Dedifferentiated amniotic fluid mesenchymal stem cell (primary cell): ENCODE measurements around the gene CCNI.
"Not testable (repeated sequence)": the region's sequence is repeated elsewhere in the genome, so short reads cannot be mapped to it uniquely, and the experiment has no call there.

ENCODE experiments used
- DNase-seq: peaks from one replicate; pipeline ENCODE4 v3.0.0-alpha.2; 2016; ENCODE audit errors: extremely low spot score

Gene CCNI

DNA sequence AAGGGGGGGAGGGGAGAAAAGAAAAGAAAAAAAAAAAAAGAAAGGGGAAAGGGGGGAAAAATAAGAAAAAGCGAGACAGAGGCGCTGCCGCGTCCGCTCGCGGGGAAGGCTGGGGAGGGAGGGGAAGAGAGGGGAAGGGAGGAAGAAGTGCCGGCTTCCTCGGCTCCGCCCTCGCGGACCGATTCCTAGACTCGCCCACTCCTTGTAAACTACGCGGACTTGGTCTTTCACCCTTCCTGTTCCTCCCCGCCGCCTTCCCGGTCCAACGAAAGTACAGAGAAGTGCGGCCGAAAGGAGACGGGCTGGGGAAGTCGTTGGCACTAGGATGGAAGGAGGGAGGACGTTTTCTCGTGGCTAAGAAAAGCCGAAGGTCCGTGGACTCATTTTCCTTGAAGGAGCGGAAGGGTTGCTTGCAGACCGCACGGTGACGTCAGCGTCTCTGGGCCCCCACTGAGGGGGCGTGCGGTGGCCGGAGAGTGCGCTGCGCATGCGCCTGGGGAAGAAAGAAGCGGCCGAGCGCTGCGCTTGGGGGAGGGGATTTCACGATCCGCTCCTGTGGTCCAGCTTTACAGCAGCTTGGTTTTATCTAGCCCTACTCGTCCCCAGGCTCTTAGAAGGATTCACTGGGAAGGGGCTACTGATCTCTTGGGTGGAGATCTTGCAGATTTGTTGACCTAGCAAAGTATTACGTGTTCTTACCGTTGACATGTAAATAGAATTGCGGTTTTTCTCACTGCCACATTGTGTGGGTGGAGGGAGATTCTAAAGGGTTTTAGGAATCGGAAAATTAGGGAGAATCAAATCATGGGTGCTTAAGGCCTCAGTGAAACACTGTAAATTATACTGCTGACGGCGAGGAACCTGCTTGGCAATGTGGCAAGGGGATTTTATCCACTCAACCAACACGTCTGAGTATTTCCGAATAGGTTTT is at the start of gene CCNI:
Gene CCNI, minus strand, starts transcription at position 121 of the 931 bp plus-strand sequence. CDS start 9,627 bp downstream, outside the sequence.
- peak; percentile 92 for DNase-seq

GRCh38 chr4:77124576-77124975 is 48.8 kb upstream of the CCNI start:
- no peak for DNase-seq

DNA sequence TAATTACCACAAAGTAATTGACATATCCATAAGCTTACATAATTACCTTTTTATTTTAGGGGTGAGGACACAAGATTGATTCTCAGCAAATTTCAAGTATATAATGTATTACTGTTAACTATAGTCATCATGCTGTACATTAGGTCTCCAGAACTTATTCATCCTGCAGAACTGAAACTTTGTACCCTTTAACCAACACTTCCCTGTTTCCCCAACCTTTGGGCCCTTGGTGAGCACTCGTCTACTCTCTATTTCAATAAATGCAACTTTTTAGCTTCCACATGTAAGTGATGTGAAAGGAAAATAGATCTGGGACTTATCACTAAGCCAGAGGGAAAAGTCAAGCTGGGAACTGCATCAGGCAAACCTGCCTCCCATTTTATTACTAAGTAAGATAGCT is 47.6 kb upstream of the CCNI start:
- no peak for DNase-seq

DNA sequence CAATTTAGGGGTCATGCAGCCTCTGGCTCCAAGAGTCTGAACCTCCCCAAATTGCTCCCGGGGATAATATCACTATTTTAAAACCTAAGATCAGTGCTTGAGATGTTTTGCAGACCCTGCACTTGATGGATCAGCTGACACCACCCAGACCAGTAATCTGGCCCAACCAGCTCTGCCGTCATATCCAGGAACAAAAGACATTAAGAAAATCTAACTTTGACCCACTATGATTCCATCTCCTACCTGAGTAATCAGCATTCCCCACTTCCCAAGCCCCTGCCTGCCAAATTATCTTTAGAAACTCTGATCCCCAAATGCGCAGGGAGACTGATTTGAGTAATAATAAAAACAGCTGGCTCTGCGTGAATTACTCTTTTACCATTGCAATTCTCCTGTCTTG is 46.9 kb upstream of the CCNI start:
- no peak for DNase-seq

DNA sequence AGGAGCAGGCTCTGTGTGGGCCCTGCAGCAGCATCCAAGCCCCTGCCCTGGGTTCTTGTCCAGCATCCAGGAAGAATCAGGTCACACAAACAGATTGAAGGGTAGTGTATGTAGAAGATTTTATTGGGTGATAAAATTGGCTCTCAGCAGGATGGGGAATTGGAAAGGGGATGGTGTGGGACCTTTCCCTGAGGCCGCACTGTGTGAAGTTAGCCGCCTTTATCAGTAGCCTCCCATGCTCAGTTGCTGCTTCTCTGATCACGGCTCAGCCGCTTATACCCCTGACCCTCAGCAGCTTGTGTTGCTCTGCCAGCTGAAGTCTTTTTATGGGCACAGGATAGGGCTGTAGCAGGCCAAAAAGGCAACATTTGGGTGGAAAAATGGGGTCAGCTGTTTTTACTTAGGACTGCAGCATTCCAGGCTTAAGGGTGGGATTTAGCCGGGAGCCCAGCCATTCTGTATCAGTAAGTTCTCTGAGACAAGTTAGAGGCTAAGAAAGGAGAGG is 46.0 kb upstream of the CCNI start:
- DNase-seq = no peak

DNA sequence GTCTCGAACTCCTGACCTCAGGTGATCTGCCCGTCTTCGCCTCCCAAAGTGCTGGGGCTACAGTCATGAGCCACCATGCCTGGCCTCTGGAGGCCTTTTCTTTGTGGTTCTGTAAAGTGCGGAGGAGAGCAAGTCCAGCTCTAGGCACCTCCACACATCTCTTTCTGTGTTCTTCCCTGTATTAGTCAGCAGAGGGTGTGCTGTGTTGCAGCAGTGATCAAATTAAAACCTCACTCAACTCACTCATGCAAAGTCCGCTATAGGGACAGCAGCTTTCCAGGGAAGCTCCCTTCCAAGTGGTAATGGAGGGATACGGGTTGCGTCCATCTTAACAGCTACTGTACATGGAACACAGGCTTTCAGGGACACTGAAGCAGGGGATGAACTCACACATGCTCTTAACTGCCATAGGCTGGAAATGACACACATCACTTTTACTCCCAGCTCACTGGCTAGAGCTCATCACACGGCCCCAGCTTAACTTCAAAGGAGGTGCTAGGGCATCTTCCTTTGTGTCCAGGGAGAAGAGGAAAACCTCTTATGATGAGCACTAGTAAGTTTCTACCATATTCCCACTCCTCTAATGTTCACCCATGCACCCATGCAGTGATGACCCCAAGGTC is 45.2 kb upstream of the CCNI start:
- DNase-seq = no peak

- DNase-seq = no peak
Measured at GRCh38 chr4:77117721-77118120, 41.9 kb upstream of the CCNI start.

- no peak for DNase-seq
Measured at GRCh38 chr4:77113069-77113468, 37.3 kb upstream of the CCNI start.

GRCh38 chr4:77110730-77111129 is 34.9 kb upstream of the CCNI start:
- DNase-seq = no peak

DNA sequence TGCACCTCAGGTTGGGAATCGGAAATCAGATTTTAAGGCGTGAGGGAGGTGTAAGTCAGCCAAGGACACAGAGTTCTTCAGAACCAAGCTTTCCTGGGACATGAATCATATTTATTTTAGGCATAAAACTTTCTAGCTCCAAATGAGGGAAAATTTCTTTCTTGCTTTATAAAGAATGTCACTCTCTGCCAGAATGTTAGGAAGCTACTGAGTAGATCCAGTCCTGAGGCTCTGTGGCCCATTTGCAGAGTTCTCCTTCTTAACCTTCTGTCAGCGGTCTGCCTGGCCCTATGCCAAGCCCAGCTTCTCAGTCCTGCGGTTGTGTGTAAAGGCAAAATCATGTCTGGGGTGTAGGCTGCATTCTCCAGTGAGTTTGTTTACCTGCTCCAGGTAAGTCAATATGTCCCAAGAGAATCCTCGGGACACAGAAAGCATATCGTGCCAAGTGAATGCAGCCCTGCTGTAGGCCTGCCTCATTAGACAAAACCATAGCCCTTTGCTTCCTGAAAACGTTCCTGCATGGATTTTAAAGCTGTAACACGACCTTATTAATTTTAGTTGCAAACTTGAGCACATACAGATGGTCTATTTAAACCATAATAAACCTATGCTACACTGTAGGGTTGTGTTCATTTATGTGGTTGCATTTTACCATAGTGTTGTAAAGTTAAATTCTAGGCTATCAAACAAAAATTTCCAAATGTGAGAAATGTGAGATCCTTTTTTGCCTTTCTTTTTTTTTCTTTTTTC is 29.2 kb upstream of the CCNI start:
- no peak for DNase-seq

DNA sequence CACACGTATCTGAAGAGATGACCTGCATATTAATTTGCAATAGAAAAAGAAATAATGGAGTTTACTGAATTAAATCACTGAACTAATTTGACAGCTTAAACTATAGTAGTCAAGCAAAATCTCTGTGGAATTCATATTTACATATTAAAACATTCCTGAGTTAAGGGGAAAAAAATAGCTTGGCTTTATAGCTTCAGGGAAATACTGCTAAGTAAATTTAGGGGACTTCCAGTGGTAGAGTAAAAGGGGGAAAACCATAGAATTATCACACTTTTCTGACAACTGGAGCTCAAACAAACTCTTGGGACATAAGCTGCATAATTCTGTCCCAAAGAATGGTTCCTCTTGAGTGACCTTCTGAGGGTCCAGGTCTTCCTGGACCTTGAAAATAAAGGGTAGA is 28.6 kb upstream of the CCNI start:
- DNase-seq = no peak

- no peak for DNase-seq
Measured at GRCh38 chr4:77100234-77100633, 24.4 kb upstream of the CCNI start.

GRCh38 chr4:77097611-77098010 is 21.8 kb upstream of the CCNI start:
- DNase-seq = no peak

GRCh38 chr4:77095101-77095821 is 19.5 kb upstream of the CCNI start:
- DNase-seq = peak; percentile 54

DNA sequence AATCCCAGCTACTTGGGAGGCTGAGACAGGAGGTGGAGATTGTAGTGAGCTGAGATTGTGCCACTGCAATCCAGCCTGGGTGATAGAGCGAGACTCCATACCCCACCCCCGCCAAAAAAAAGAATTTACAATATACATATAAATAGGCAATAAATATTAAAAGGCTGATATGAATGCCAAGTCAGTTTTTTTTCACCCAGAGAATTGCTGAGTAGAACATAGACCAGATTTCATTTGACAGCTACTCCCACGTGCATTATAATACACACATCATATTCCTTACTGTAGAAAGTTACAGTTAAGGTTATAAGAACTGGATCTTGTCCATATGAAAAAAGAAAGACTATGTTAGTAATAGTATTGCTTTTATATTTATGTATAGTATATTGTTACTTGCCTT is 18.7 kb upstream of the CCNI start:
- DNase-seq = no peak

DNA sequence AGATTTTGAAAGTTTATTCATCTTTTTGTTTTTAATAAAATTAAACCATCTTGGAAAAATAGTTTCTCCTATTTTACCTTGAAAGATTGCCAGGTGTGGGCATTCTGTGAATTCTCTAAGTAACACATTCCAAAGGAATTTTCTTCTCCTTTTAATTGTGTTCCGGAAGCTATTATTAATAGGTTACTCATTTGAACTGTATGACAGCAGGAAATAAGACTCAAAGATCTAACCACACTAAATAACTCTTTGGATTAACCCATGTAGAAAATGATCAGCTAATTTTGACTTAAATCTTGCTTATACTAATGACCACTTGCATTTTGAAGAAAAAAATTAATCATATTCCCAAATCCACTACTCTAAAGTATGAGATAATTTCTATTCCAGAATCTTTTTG is 17.6 kb upstream of the CCNI start:
- DNase-seq = no peak

DNA sequence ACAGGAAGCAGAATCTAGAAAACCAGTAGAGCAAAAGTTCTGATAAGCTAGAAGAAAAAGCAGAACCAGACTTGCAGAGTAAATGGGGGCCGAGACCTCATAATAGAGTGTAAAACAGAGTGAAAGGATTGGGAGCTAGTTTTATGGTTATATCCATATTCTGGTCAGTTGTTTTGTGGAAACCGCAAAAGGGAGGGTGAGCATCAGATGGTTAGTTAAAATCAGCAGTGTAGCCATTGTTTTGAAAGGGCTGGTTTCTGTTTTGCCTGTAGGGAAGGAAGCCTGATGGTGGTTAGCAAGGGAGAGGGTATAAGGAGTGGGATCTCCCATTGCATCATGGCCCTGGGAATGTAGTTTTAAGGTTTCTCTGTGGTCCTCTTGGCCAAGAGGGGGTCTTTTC is 17.2 kb upstream of the CCNI start:
- DNase-seq = no peak

GRCh38 chr4:77089866-77090265 is 14.1 kb upstream of the CCNI start:
- no peak for DNase-seq

- not testable (repeated sequence) for DNase-seq
Measured at GRCh38 chr4:77087027-77087426, 11.2 kb upstream of the CCNI start.

DNA sequence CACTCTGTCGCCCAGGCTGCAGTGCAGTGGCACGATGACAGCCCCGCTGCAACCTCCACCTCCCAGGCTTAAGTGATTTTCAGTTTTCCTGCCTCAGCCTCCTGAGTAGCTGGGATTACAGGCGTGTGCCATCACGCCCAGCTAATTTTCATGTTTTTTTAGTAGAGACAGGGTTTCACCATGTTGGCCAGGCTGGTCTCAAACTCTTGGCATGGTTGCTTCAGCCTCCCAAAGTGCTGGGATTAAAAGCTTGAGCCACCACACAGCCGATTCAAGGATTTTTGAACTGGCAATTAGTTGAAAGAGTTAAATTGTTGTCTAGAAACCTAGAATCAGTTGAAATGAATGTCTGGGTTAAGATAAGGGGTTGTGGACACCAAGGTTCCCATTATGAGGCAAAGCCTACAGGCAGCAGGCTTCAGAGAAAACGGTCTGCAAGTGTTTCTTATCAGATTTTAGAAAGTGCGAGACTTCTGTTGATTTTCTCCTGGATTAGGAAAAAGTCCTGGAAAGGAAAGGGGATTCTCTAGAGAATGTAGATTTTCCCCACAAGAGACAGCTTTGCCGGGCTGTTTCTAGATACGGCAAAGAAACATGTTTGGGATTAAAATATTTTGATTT is 8.3 kb upstream of the CCNI start:
- no peak for DNase-seq
